CD4-positive, alpha-beta T cell treated with Interleukin-21 for 1 hour (primary cell): Measurements from ENCODE around the gene C16orf87.
A peak's percentile ranks its signal among the peaks of the same experiment; 100 is the strongest.
"Not testable (repeated sequence)": the region's sequence is repeated elsewhere in the genome, so short reads cannot be mapped to it uniquely, and the experiment has no call there.

ENCODE experiments used
- DNase-seq: peaks from one replicate; pipeline ENCODE4 v3.0.0-alpha.2; 2020

Gene C16orf87

GRCh38 chr16:46797501-46797900, 33.5 kb downstream of the C16orf87 start:
- DNase-seq = no peak

DNA sequence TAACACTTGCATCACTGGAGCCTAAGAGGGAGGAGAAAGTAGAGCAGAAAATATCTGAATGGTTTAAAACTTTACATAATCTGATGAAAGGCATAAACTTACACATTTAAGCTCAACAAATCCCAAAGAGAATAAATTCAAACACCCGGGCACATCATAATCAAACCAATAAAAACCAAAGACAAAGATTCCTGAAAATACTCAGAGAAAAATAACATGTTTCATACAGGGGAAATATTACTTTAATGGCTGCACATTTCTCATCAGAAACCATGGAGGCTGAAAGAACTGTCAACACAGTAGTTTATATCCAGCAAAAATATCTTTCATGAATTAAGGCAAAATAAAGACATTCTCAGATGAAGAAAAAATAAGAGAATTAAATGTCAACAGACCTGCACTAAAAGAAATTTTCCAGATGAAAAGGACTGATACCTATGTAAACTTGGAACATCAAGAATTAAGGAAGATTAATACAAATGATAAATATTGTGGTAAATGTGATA, 34.2 kb downstream of the C16orf87 start:
- no peak for DNase-seq

DNA sequence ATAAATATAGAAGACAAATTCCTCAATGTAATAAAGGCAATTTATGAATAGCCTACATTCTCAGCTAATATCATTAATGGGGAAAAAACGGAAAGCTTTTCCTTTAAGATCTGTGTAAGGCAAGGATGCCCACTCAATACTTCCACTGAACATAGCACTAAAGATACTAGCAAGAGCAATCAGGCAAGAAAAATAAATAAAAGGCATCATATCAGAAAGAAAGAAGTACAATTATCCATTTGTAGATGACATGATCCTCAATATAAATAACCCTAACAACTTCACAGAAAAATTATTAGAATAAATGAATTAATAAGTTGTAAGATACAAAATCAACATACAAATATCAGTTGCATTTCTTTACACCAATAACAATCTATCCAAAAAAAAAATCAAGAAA, 37.1 kb downstream of the C16orf87 start:
- no peak for DNase-seq

DNA sequence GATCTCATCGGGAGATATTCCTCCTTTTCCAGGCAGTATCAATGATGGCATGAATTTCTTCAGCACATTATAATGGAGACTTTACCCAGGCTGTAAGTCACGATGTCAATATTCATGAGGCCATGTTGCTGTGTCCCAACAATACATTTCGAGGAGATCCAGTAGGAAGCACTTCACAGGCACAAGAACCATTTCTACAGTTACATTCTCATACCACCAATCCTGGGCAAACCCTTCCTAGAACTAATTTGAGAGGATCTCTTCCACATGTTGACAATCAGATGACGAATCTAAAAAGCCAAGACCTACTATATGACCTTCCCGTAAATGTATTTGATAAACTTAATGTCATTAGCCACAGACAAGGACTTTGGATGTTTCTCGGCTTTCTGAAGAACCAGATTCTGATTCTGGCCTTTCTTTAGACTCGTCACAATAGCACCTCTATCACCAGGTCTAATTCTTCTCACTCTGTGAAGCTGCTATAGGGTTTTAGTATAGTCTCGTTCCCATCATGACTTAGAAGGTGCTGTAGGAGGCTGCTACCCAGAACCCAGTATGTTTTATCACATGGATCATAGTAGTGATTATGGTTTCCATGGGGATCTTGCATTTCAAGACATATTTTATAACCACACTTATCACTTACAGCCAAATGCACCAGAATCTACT, 40.2 kb downstream of the C16orf87 start:
- DNase-seq = no peak

- peak; percentile 89 for DNase-seq
Measured at GRCh38 chr16:46789499-46790414, 41.2 kb downstream of the C16orf87 start.

- DNase-seq = no peak
Measured at GRCh38 chr16:46788891-46789474, 42.0 kb downstream of the C16orf87 start.

GRCh38 chr16:46787909-46788308, 43.1 kb downstream of the C16orf87 start:
- DNase-seq = no peak

DNA sequence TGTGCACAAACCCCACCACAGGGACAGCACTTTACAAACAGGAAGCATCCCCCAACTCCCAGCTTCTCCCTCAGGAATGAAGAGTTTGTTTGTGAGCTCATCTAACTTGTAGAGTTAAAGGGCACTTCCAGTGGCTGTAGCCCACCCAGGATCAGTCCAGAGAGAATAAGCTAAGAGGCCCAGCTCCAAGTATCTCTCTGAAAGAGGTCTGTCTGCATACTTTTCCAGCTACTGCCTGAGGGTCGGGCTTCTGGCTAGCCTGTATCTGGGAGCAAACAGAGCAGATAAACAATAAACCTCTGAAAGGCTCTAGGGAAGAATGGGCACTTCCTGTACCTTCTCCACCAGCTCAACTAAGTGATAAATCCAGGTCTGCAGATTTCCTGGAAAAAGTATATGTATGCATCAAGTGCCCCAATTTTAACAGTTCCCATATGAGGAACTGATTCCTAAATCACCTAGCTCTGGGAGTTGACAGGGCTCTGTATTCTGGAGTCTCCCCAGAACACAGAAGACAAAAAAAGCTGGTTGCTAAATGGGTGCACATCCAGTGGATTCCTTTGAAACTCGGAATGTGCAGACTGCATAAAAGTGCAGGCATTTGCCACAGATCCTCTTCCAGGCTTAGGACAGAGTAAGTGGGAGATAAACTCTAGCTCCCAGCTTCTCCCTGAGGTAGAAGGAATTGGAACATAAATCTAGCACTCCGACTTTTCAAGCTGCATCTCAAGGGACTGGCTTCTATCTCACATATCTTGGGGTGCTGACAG, 45.7 kb downstream of the C16orf87 start:
- DNase-seq = no peak

DNA sequence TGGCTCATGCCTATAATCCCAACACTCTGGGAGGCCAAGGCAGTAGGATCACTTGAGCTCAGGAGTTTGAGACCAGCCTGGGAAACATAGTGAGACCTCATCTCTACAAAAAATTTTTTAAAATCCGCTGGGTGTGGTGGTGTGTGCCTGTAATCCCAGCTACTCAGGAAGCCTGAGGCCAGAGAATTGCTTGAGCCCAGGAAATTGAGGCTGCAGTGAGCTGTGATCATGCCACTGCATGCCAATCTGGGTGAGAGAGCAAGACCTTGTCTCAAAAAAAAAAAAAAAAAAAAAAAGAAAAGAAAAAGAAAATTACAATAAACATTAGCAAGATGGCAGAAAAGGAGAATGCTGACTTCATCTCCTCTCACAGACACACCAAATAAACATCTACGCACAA, 46.4 kb downstream of the C16orf87 start:
- DNase-seq = not testable (repeated sequence)

DNA sequence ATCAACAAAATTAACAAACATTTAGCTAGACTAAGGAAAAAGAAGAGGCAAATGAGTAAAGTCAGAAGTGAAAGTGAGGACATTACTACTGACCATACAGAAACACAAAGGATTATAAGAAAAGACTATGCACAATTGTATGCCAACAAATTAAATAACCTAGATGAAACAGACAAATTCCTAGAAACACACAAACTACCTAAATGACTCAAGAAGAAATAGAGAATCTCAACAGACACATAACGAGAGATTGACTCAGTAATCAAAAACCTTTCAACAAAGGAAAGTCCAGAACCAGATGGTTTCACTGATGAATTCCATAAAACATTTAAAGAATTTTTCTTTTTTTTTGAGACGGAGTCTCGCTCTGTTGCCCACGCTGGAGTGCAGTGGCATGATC, 47.2 kb downstream of the C16orf87 start:
- DNase-seq = no peak

- DNase-seq = no peak
Measured at GRCh38 chr16:46782320-46782719, 48.7 kb downstream of the C16orf87 start.

GRCh38 chr16:46777804-46778203, 53.2 kb downstream of the C16orf87 start:
- DNase-seq = no peak

DNA sequence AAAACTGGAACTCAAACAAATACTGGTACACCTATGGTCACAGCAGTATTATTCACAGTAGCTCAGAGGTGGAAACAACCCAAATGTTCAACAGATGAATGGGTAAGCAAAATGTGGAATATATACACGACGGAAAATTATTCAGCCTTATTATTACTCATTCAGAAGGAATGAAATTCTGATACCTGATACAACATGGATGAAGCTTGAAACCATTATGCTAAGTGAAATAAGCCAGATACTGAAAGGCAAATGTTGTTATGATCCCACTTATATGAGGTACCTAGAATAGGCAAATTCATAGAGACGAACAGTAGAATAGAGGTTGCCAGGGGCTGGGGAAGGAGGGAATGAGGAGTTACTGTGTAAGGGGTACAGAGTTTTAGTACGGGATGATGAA, 55.8 kb downstream of the C16orf87 start:
- DNase-seq = no peak

DNA sequence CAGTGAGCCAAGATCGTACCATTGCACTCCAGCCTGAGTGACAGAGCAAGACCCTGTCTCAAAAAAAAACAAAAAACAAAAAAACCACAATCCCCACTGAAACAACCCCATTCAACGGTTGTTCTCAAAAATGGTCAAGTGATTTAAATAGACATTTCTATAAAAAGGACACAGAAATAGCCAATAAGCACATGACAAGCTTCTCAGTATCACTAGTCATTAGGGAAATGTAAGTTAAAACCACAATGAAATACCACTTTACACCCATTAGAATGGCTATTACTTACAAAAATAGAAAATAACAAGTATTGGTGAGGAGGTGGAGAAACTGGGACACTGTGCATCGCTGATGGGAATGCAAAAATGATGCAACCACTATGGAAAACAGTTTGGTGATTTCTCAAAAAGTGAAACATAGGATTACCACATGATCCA, 56.2 kb downstream of the C16orf87 start:
- DNase-seq = no peak

DNA sequence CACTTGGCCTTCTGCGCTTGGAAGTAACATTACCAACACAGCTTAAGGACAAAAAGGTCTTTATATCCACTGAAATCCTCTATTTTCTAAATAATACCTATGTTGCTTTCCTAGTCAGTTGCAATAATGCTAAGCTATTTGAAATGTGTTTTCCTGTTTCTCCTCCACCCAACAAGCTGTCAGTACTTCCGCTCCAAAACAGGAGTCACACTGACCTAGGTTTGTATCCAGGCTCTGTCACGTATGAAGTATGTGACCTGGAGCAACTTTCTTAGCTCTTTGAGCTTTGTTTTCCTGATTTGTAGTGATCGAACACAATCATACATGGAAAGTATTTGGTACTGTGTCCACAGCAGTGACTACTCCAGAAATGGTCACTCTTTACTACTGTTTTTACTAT, 58.5 kb downstream of the C16orf87 start:
- DNase-seq = no peak

DNA sequence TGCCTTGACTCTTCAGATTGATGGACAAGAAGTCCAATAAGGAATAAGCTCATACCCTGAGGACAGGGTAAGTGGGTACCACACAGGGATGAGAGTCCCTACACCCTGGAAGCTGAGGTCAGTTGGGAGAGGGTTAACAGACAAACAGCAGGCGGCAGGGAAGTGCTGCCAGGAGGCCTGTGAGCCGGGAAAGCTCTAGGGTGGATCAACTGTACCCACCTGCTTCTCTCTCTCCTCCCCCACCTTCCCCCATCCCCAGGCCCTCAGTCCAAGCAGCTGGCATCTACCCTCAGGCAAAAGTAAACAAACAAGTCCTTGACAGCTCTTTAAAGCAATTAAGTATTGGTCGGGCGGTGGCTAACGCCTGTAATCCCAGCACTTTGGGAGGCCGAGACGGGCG, 62.2 kb downstream of the C16orf87 start:
- no peak for DNase-seq

- no peak for DNase-seq
Measured at GRCh38 chr16:46765050-46765449, 65.9 kb downstream of the C16orf87 start.

- no peak for DNase-seq
Measured at GRCh38 chr16:46763147-46763546, 67.8 kb downstream of the C16orf87 start.

DNA sequence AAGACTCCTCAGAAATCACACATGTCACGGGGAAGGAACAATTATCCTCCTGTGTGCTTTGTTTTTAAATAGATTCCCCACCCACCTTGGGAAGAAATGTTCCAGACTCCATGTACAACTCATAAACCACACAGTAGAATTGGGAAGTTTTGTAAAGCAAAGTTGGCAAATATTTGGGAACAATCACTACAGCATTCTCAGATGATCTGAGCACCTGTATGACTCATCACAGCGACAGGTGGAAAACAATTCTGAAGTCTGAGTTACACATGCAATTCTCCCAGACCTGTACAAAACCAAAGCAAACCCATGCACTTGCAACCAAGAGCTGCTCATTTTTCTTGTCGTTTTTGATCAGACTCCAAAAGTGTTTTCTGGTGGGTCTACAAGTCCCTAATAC, 68.4 kb downstream of the C16orf87 start:
- DNase-seq = no peak

DNA sequence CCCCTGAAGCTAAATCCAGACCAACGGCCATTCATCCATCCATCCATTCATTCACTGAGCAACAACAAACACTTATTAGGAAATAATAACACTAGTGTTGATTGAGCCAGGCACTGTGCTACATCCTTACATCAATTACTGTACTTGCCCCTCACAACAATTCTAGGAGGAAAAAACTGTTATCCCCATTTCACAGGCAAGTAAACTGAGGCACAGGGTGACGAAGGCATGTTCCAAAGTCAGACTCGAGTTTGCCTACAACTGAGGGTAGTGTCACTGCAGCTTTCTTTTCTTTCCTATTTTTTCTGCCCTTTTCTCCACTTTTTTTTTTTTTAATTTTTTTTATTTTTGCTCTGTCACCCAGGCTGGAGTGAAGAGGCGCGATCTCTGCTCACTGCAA, 71.7 kb downstream of the C16orf87 start:
- DNase-seq = no peak

GRCh38 chr16:46757339-46758050, 73.5 kb downstream of the C16orf87 start:
- no peak for DNase-seq

- no peak for DNase-seq
Measured at GRCh38 chr16:46756772-46757171, 74.2 kb downstream of the C16orf87 start.
